Astrocyte of the cerebellum (primary cell): Measurements from ENCODE around the gene TLR1.

Source experiments
- DNase-seq: peaks from one replicate; pipeline ENCODE4 v3.0.0-alpha.2; 2011; ENCODE audit warnings: low read depth
- H3K4me3 ChIP-seq: 2 replicates; pipeline ENCODE4 v1.5.1; 2011; ENCODE audit warnings: mild to moderate bottlenecking, low read depth, low read length, moderate library complexity
- CTCF ChIP-seq: IDR thresholded peaks from 2 replicates; pipeline ENCODE4 v1.5.1; 2012; ENCODE audit warnings: low read length, low read depth, moderate library complexity, mild to moderate bottlenecking; ENCODE audit errors: missing control alignments
- in situ Hi-C: cut with HindIII; loops from 2 replicates; pipeline ENCODE4 v1.10.0; 2017; ENCODE audit warnings: low sequenced_read_pairs

Gene TLR1

GRCh38 chr4:38757945-38758600 is 46.5 kb downstream of the TLR1 start:
- DNase-seq = no peak
- in situ Hi-C loops = no loop called here
- H3K4me3 ChIP-seq = no peak overlapping the region
- peak; percentile 23 for TF ChIP-seq CTCF

GRCh38 chr4:38752941-38753806 is 51.4 kb downstream of the TLR1 start:
- H3K4me3 ChIP-seq = peak overlapping the region; percentile 2
- in situ Hi-C loops = no loop called here
- DNase-seq = peak; percentile 99

GRCh38 chr4:38752372-38752940 is 52.1 kb downstream of the TLR1 start:
- peak; percentile 49 for DNase-seq
- in situ Hi-C loops = no loop called here
- H3K4me3 ChIP-seq = peak overlapping the region; percentile 2
- TF ChIP-seq CTCF = no peak

More at GRCh38 chr4:38752941-38753806, 51.4 kb downstream of the TLR1 start:
- TF ChIP-seq CTCF = no peak

- DNase-seq = no peak
- in situ Hi-C loops = no loop called here
- H3K4me3 ChIP-seq = no peak overlapping the region
- no peak for TF ChIP-seq CTCF
Measured at GRCh38 chr4:38751341-38752010, 53.1 kb downstream of the TLR1 start.

GRCh38 chr4:38749336-38749735 is 55.3 kb downstream of the TLR1 start:
- TF ChIP-seq CTCF = no peak
- in situ Hi-C loops = no loop called here
- H3K4me3 ChIP-seq = no peak overlapping the region

GRCh38 chr4:38747629-38748028 is 57.0 kb downstream of the TLR1 start:
- no peak overlapping the region for H3K4me3 ChIP-seq
- DNase-seq = no peak
- in situ Hi-C loops = no loop called here

More at GRCh38 chr4:38749336-38749735, 55.3 kb downstream of the TLR1 start:
- no peak for DNase-seq

More at GRCh38 chr4:38747629-38748028, 57.0 kb downstream of the TLR1 start:
- TF ChIP-seq CTCF = no peak
